ENCODE results near the gene TTC32.
A peak's percentile ranks its signal among the peaks of the same experiment; 100 is the strongest.

The TTC32 gene

GRCh38 chr2:19864381-19864780 lies 37.4 kb downstream of the TTC32 start:
- Histone ChIP-seq H3K4me3 (ENCODE audit: low read length) (no peak overlapping the region), H3K36me3 (replicated peaks; ENCODE audit: insufficient read depth, low read length) (no peaks in the 10 kb centered on the region), H3K79me2 (ENCODE audit: low read length) (no peaks in the 10 kb centered on the region), H3K4me1 (ENCODE audit: low read length) (no peaks in the 10 kb centered on the region), H3K27me3 (replicated peaks; ENCODE audit: insufficient read depth, low read length) (no peaks in the 10 kb centered on the region), H3K9me2 (replicated peaks; ENCODE audit: insufficient read depth, low read length) (no peaks in the 10 kb centered on the region), H3K27ac (ENCODE audit: low read length) (no peak overlapping the region), H3K9ac (ENCODE audit: low read length) (no peak overlapping the region), H2AFZ (ENCODE audit: low read length) (no peak overlapping the region), H3F3A (ENCODE audit: insufficient read depth, low read length) (no peaks in the 10 kb centered on the region), H4K20me1 (ENCODE audit: insufficient read depth, low read length) (no peaks in the 10 kb centered on the region), H3K4me2 (ENCODE audit: low read depth, low read length) (no peak overlapping the region), H3K9me3 (replicated peaks; ENCODE audit: insufficient read depth, low read length) (no peaks in the 10 kb centered on the region)
- no peak for DNase-seq
- no peak for TF ChIP-seq EZH2 (optimal IDR thresholded peaks at IDR 0.05; ENCODE audit: low read depth, low read length)

GRCh38 chr2:19863303-19864041 lies 38.3 kb downstream of the TTC32 start:
- Histone ChIP-seq H3K4me1 (ENCODE audit: low read length) (no peaks in the 10 kb centered on the region), H3K9ac (ENCODE audit: low read length) (no peak overlapping the region), H3K4me3 (ENCODE audit: low read length) (no peak overlapping the region), H3K36me3 (replicated peaks; ENCODE audit: insufficient read depth, low read length) (no peaks in the 10 kb centered on the region), H3K79me2 (ENCODE audit: low read length) (no peaks in the 10 kb centered on the region), H3K27me3 (replicated peaks; ENCODE audit: insufficient read depth, low read length) (no peaks in the 10 kb centered on the region), H3F3A (ENCODE audit: insufficient read depth, low read length) (no peaks in the 10 kb centered on the region), H3K27ac (ENCODE audit: low read length) (no peak overlapping the region), H4K20me1 (ENCODE audit: insufficient read depth, low read length) (no peaks in the 10 kb centered on the region), H3K4me2 (ENCODE audit: low read depth, low read length) (peak overlapping the region; percentile 32), H2AFZ (ENCODE audit: low read length) (peak overlapping the region; percentile 13; the same call in 1 of the 2 replicates), H3K9me3 (replicated peaks; ENCODE audit: insufficient read depth, low read length) (no peaks in the 10 kb centered on the region), H3K9me2 (replicated peaks; ENCODE audit: insufficient read depth, low read length) (no peaks in the 10 kb centered on the region)
- TF ChIP-seq CTCF (IDR thresholded peaks at IDR 0.05; ENCODE audit: low read length) (peak; percentile 92), EZH2 (optimal IDR thresholded peaks at IDR 0.05; ENCODE audit: low read depth, low read length) (no peak), EZH2phosphoT487 (IDR thresholded peaks at IDR 0.05; ENCODE audit: low read length) (no peak)
- peak; percentile 61 for DNase-seq

GRCh38 chr2:19861813-19862212 lies 40.0 kb downstream of the TTC32 start:
- Histone ChIP-seq H3K79me2 (ENCODE audit: low read length) (no peaks in the 10 kb centered on the region), H3K27ac (ENCODE audit: low read length) (no peak overlapping the region), H3K4me2 (ENCODE audit: low read depth, low read length) (no peak overlapping the region), H3K9me2 (replicated peaks; ENCODE audit: insufficient read depth, low read length) (no peaks in the 10 kb centered on the region), H3K9me3 (replicated peaks; ENCODE audit: insufficient read depth, low read length) (no peaks in the 10 kb centered on the region), H3K4me3 (ENCODE audit: low read length) (no peak overlapping the region), H2AFZ (ENCODE audit: low read length) (no peak overlapping the region), H3K36me3 (replicated peaks; ENCODE audit: insufficient read depth, low read length) (no peaks in the 10 kb centered on the region), H3K27me3 (replicated peaks; ENCODE audit: insufficient read depth, low read length) (no peaks in the 10 kb centered on the region), H3K4me1 (ENCODE audit: low read length) (no peaks in the 10 kb centered on the region), H4K20me1 (ENCODE audit: insufficient read depth, low read length) (no peaks in the 10 kb centered on the region), H3K9ac (ENCODE audit: low read length) (no peak overlapping the region), H3F3A (ENCODE audit: insufficient read depth, low read length) (no peaks in the 10 kb centered on the region)
- no peak for TF ChIP-seq CTCF (IDR thresholded peaks at IDR 0.05; ENCODE audit: low read length)
- no peak for TF ChIP-seq EZH2phosphoT487 (IDR thresholded peaks at IDR 0.05; ENCODE audit: low read length)
- no peak for TF ChIP-seq EZH2 (optimal IDR thresholded peaks at IDR 0.05; ENCODE audit: low read depth, low read length)
- DNase-seq: no peak

GRCh38 chr2:19860022-19860421 lies 41.8 kb downstream of the TTC32 start:
- DNase-seq: no peak
- Histone ChIP-seq H4K20me1 (ENCODE audit: insufficient read depth, low read length) (no peaks in the 10 kb centered on the region), H3K27me3 (replicated peaks; ENCODE audit: insufficient read depth, low read length) (no peaks in the 10 kb centered on the region), H3K79me2 (ENCODE audit: low read length) (no peaks in the 10 kb centered on the region), H3K9me2 (replicated peaks; ENCODE audit: insufficient read depth, low read length) (no peaks in the 10 kb centered on the region), H3F3A (ENCODE audit: insufficient read depth, low read length) (no peaks in the 10 kb centered on the region), H3K27ac (ENCODE audit: low read length) (no peak overlapping the region), H3K9me3 (replicated peaks; ENCODE audit: insufficient read depth, low read length) (no peaks in the 10 kb centered on the region), H3K9ac (ENCODE audit: low read length) (no peak overlapping the region), H3K4me2 (ENCODE audit: low read depth, low read length) (no peak overlapping the region), H3K36me3 (replicated peaks; ENCODE audit: insufficient read depth, low read length) (no peaks in the 10 kb centered on the region), H3K4me3 (ENCODE audit: low read length) (no peak overlapping the region), H2AFZ (ENCODE audit: low read length) (no peak overlapping the region), H3K4me1 (ENCODE audit: low read length) (no peaks in the 10 kb centered on the region)
- TF ChIP-seq CTCF (IDR thresholded peaks at IDR 0.05; ENCODE audit: low read length) (no peak), EZH2phosphoT487 (IDR thresholded peaks at IDR 0.05; ENCODE audit: low read length) (no peak), EZH2 (optimal IDR thresholded peaks at IDR 0.05; ENCODE audit: low read depth, low read length) (no peak)
